Kidney glomerular epithelial cell (primary cell): ENCODE measurements around the gene TEAD4.

Source experiments
- DNase-seq: peaks from one replicate; lab custom pipeline; 2025; lab: John Stamatoyannopoulos, UW

TEAD4 gene

DNA sequence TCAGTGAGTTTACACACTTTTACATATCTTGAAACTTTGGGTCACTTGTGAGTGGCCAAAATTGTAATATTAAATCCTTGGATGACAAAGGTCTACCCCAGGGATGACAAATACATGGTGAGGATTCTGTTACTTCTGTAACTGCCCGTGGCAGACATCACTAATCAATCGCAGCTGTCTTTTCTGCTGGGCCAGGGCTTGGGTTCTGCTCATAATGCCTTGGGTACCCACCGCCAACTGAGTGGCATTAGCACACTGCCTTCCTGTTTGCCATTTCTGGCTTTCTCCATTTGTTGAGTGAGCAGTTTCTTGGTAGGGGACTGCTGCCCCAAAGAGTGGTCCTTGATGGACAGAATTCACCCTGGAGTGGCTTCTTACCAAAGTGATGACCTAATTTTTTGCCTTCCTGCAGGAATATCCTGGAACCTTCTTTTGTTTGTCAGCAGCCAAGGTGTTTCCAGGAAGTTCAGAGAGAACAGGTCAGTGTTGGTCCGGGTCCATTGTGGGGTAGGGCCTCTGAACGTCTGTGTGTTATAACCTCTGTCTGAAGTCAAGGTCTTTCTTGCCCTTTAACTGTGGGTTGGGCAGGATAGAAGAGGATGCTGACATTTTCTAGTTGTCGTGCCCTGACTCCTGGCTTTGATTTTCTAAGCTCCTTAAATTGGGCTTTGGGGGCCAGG is 124.2 kb downstream of the TEAD4 start:
- DNase-seq: no peak

DNA sequence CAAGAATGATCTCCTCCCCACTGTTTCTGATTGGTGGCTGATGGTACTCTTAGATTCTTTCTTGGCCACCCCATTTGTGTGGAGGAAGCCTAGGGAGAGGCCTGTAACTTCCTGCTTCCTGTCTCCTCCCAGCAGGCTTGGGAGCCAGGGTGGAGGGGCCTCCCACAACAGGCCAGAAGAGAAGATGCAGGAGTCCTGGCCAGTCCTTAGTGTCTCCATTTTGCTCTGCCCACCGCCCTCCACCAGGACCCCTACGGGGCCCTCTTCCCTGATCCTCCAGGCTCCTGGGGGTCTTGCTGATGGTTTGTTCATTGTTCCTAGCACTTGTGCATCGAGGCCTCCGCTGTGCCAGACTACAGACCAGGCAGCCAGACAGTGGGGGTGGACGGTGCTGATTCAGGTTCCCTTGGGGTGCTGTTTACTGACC is 124.7 kb downstream of the TEAD4 start:
- peak; percentile 31 for DNase-seq

DNA sequence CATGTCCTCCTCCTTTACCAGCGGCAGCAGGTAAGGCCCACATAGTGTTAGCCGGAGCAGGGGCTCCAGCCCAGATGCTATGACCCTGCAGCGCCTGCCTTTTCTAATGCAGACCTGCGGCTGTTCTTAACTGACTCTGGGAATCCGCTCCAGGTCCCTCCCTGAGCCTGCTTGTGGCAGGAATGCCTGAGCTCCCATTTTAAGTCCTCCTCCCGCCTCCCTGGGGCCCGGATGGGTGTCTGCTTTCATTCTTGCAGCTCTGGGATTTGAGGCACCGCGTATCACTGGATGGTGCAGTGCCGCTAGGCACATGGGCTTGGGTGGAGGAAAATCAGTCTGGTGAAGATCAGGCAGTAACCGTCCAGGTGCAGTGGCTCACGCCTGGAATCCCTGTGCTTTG is 125.5 kb downstream of the TEAD4 start:
- DNase-seq: no peak

DNA sequence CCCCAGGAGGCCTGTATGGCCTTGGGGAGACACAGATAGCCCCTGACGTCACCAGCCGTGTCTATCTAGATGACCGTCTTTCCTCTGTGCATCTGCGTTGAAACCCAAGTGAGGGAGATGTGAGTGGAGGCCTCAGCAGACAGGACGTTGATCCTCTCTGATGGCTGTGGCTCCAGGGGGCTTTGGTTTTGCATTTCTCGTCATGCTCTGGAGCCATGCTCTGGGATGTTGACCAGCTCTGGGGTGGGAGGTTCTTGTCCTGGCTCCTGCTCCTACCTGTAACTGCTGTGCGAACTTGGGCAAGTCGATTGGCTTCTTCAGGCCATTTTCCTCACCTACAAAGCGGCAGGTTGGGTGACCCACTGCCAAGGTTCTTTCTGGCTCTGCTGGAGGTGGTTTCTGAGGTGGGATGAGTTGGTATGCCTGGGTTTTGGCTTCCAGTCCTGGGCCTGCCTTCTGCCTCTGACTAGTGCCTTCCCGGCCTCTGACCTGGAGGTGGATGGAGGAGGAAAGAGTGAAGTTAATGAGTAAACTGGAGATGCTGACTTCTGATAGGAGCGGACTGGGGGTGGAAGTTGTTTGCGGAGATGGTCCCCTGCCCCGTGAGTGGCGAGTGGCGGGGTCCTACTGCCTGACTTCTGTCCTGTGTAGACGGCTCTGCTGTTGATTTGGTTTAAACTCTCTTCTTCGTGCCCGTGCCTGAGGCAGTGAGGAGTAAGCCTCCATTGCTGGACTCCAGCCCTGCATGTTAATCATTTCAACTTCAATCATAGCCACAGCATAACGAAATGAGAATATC is 126.3 kb downstream of the TEAD4 start:
- peak; percentile 75 for DNase-seq

DNA sequence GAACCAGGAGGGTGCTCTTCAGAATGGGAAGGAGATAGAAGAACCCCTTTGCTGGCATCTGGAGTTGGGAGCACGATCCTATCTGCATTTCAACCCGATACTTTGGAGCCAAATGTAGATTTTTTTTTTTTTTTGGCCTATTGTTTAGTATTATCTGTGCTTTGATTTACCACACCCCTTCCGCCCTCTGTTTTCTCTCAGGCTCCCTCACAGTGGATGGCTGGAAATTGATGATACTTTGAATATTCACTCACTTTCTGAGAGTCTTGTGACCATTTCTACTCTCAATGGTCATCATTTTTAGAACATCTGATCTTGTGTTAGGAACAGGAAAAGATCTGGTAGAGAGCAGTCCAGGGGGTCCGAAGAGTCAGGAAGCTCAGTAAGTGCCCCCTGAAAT is 127.0 kb downstream of the TEAD4 start:
- no peak for DNase-seq

DNA sequence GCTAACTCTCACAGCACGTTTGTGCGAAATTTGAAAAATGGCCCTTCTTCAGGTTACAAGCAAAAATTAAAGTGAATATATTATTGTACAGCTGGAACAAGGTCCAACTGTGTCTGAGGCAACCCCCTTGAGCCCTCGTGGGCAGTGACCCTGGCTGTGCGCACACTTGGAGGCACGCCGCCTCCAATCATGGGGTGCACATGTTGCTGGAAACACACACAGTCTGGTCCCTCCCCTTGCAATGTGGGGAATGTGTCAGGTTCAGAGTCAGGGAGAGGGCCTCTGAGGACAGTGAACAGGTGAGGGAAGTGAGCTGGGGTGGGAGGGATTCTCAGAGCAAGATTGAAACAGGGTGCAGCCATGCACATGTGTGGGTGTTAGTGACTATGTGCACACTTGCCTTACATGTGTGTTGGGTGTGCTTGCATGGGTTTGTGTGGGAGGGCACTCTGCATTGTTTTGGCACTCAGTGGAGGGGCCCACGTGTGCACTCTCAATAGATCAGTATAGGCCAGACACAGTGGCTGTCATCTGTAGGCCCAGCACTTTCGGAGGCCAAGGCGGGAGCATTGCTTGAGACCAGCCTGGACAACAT is 127.6 kb downstream of the TEAD4 start:
- no peak for DNase-seq

DNA sequence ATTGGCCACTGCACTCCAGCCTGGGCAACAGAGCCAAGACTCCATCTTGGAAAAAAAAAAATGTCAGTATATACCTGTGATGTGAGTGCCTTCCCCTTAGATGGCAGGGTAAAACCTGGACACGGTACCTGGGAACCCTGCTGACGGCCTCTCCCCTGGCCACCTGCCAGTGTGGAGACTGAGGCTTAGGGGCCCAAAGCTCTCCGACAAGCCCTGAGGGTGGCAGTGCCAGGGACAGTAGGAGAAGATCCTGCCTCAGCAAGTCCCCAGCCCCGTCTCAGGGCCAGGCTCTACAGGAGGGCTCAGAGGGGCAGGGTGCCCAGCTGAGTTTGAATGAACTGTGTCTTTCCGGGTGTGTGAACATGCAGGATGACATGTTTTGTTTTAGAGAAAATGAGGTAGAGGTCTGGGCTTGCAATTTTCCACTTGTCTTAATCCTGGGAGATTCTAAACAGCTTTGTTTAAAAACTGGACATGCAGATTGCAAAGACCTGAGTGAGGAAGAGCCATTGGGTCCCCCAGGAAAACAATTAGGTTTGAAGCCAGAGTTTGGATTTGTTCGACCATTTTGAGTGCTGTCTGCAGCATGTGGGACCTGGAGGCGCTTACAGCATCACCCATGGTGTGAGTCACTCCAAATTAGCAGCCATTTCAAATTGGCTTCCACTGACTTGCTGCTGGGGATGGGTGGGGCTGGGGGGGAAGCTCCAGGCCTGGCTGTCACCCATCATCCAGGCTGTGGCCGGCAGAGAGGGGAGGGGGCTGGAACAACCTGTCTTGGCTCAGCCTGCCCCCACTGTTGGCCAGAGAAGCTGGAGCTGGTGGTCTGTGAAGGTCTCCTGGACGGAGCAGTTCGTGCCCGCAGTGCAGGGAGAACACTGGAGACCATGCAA is 128.8 kb downstream of the TEAD4 start:
- no peak for DNase-seq

DNA sequence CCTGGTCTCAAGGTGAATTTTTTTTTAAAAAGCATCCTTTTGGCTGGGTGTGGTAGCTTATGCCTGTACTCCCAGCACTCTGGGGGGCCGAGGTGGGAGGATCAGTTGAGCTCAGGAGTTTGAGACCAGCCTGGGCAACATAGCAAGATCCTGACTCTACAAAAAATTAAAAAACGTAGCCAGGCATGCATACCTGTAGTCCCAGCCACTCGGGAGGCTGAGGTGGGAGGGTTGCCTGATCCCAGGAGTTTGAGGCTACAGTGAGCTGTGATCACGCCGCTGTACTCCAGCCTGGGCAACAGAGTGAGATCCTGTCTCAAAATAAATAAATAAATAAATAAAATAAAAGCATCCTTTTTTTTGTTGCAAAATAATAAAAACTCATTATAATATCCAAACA is 130.4 kb downstream of the TEAD4 start:
- no peak for DNase-seq
